ENCODE results near the gene CD33.

- no peak for TF ChIP-seq CTCF (IDR thresholded peaks at IDR 0.05; ENCODE audit: low read depth, low read length, poor library complexity, severe bottlenecking)
- TF ChIP-seq EZH2phosphoT487 (IDR thresholded peaks at IDR 0.05; ENCODE audit: borderline replicate concordance, low read length), result no peak
Measured at GRCh38 chr19:51252306-51253079, 27.6 kb downstream of the CD33 start.
